NT2/D1 (cell line): ENCODE measurements around the gene SND1.

Experiments
- YY1 ChIP-seq: IDR thresholded peaks from 2 replicates; pipeline ENCODE4 v1.6.1; 2011; ENCODE audit not compliant: insufficient read length, insufficient read depth
- ZNF274 ChIP-seq: IDR thresholded peaks from 2 replicates; pipeline ENCODE4 v1.6.1; 2011; ENCODE audit warnings: mild to moderate bottlenecking, low read depth, low read length

- TF ChIP-seq YY1 (no peak), ZNF274 (no peak)
These were observed 139.6 kb downstream of the SND1 start for GRCh38 chr7:127791446-127792189.
